AG10803 (cell line): ENCODE measurements around the gene C10orf95.
A peak's percentile ranks its signal among the peaks of the same experiment; 100 is the strongest.

Experiments used
- DNase-seq: peaks from one replicate; pipeline ENCODE4 v3.0.0; 2010; ENCODE audit warnings: low read depth
- H3K4me3 ChIP-seq: 2 replicates; pipeline ENCODE4 v1.5.1; 2011; ENCODE audit warnings: mild to moderate bottlenecking, low read length, control low read depth
- CTCF ChIP-seq: conservative IDR thresholded peaks from 2 replicates; pipeline ENCODE4 v1.5.1; 2011; ENCODE audit warnings: mild to moderate bottlenecking, low read length, control low read depth, inconsistent platforms

C10orf95 gene

GRCh38 chr10:102401735-102402511 lies 49.4 kb downstream of the C10orf95 start:
- H3K4me3 ChIP-seq: no peak overlapping the region
- peak; percentile 32 for DNase-seq
- no peak for TF ChIP-seq CTCF

- TF ChIP-seq CTCF: no peak
Measured at GRCh38 chr10:102401342-102401654, 50.0 kb downstream of the C10orf95 start.

GRCh38 chr10:102400598-102401341 lies 50.6 kb downstream of the C10orf95 start:
- no peak overlapping the region for H3K4me3 ChIP-seq
- no peak for DNase-seq
- no peak for TF ChIP-seq CTCF

More at GRCh38 chr10:102401342-102401654, 50.0 kb downstream of the C10orf95 start:
- H3K4me3 ChIP-seq: no peak overlapping the region
- DNase-seq: no peak

GRCh38 chr10:102400076-102400475 lies 51.3 kb downstream of the C10orf95 start:
- no peak overlapping the region for H3K4me3 ChIP-seq
- no peak for TF ChIP-seq CTCF
- DNase-seq: no peak
